Right lung (tissue), 5 donors: Measurements from ENCODE around the gene LGMN. TPM values are rescaled to one million over a fixed set of nuclear protein-coding genes. Genes with fewer than 3 reads are reported as not detected.
A peak's percentile ranks its signal among the peaks of the same experiment; 100 is the strongest.

Experiments
- DNase-seq, 2 donors: peaks; one replicate each; pipeline ENCODE4 v3.0.0-alpha.2; 2013
- polyA plus RNA-seq, 5 donors: library from polyadenylated mRNA; unstranded; fragments of 120-200 nt; gene quantifications; one replicate each; pipeline versions ENCODE4 v1.2.1 to v1.2.3, GENCODE V29; 2013; ENCODE audit warnings: inconsistent platforms in 1 of 5, low replicate concordance in 1 of 5; ENCODE audit not compliant: insufficient read length in 5 of 5, insufficient read depth in 1 of 5

Gene LGMN
- polyA plus RNA-seq, 5 donors: 83.8 to 106 (median 91.0) TPM

GRCh38 chr14:92677955-92678354 lies 70.5 kb downstream of the LGMN start:
- no peak for DNase-seq

DNA sequence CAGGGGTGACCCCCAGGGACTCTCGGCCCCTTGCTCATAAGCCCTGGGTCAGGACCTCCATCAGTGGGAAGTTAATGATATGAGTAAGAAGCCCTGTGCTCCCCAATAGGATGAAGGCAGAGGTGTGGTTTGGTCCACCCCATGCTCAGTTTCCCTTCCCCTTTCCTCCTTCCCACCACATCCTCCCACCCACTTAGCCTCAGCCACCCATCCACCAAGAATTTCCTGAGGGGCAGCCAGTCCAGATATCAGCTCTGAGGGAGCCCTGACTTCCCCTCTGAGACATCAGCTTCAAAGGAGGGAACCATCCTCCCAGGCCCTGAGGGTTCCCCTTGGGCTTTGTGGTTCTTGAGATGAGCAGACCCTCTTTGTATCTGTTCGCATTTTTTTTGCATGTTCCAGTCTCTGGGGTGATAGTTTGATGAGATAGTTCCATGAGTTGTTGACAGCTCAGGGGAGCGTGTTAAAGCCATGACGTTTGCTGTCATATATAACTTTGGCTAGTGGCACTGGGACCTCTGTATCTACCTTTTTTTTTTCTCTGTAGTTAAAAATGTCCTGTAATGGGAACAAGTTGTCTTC lies 71.2 kb downstream of the LGMN start:
- no peak for DNase-seq

DNA sequence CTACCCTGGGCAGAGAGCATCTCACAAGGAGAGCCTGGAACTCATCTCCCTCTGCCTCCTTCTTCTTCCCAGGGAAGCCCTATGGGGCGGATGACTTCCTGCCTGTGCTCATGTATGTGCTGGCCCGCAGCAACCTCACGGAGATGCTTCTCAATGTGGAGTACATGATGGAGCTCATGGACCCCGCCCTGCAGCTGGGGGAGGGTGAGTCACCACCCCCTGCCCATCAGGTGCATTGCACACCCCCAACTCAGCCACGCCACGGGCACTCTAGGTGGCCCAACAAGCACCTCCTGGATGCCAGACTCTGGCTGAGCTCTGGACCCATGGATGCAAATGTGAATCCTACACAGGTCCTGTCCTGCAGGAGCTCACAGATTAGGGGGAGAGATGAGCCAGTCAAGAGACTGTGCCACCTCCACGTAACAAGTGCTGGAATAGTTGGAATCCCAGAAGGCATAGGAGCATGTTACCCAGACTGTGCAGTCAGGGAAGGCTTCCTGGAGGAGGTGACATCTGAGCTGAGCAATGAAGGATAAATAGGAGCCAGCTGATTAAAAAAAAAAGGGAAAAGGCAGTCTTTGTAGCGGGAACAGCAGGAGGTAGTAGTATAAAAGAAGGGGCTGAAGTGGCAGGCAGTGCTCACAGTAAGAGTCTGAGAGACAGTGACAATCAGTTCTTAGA lies 71.9 kb downstream of the LGMN start:
- DNase-seq: no peak

GRCh38 chr14:92675976-92676375 lies 72.5 kb downstream of the LGMN start:
- DNase-seq: no peak

DNA sequence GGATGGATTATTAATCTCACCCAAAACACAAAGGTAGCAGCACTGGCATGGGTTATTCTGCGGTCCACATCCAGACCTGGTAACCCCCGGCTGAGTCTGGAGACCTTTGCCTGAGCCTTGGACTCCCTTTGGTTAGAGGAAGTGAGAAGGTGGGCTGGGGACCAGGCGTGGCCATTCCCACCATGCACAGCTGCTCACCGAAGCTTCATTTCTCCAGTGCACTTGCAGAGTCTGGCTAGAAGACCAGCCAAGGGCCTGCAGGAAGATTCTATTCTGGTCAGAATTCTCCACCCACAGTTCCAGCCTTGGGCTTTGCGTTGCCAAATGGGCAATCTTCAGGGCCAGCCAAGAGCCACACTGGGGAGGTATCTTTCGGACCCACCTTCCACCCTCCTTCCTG lies 73.0 kb downstream of the LGMN start:
- DNase-seq: no peak

GRCh38 chr14:92673601-92674150 lies 74.8 kb downstream of the LGMN start:
- no peak for DNase-seq

DNA sequence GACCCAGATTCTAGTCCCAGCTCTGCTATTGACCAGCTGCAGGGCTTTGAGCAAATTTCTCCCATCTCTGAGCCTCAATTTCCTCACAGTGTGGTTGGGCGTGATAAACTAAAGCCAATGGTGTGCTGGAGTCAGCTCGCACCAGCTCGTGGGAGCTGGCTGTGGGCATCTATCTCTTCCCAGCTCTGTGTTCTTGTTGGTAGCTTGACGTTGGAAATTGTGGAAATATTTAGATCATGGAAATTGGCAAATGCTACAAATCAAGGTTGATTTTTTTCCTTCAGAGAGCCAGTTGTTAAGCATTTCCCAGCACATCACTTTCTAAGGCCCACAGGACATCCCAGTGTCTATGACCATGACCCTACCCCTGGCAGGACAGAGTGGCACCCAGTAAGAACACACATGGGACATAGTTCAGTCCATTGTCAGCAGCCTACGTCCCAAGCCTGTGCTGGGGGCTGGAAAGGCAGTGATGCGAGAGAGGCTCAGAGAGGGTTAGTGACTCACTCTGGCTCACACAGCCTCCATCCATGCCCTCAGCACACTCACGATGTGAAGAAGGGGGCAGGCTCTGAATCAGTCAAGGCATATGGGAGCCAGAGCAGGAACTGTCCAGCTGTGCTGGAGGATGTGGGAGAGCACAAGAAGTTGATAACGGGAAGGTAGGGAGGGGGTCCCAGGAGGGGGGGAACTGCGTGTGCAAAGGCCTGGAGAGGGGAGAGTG lies 77.6 kb downstream of the LGMN start:
- DNase-seq: no peak

GRCh38 chr14:92670160-92670559 lies 78.3 kb downstream of the LGMN start:
- peak in 1 of 2 donors; percentile 50 for DNase-seq

- DNase-seq: no peak
Observed at GRCh38 chr14:92668276-92668973, 80.0 kb downstream of the LGMN start.

DNA sequence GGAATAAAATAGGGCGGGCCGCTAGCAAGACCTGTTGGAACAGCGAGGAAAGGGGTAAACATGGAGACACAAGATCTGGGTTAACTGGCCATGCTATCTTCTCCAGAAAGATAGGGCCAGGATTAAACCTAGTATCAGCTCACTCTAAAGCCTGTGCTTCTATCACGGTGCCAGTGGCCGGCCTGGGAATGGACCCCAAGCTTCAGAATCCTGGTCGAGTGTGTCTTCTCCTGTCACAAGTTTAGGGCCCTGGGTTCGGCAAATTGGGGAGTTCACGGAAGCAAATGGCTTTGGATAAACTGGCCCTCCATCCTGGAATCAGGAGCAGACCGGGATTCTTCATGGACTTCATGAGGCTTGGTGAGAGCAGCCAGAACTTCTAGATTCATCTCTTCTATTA lies 82.2 kb downstream of the LGMN start:
- no peak for DNase-seq

DNA sequence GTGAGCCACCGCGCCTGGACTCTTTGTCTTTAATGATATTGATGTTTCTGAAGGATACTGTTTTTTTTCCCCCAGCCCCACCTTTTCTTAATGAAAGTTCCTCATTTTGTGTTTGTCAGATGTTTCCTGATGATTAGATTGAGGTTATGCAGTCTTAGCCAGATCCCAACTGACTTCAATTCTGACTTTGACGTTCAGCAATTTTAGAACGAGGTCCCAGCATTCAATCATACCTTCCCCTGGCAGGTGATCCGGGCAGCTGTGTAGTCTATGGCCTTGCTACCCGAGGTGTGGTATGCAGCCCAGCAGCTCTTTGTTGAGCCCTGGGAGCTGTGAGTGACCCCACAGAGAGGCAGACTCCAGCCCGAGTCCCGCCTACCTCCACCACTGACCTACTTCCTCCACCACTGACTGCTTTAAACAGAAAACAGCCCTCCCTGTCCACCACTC lies 82.7 kb downstream of the LGMN start:
- DNase-seq: no peak

DNA sequence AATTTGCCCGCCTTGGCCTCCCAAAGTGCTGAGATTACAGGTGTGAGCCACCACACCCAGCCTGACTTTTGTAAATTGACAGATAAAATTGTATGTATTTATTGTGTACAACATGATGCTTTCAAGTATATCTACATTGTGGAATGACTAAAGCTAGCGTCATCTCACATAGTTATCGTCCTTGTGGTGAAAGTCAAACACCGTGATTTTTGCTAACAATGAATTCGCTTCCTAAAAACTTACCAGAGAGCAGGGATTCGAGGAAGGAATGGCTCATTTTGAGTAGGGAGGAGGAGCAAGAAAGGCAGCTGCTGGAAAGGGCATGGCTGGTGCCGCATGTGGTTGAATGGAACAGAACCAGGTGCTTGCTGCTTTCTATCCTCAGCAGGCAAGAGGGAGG lies 85.4 kb downstream of the LGMN start:
- DNase-seq: no peak

GRCh38 chr14:92660571-92660970 lies 87.9 kb downstream of the LGMN start:
- no peak for DNase-seq

GRCh38 chr14:92659765-92660561 lies 88.5 kb downstream of the LGMN start:
- no peak for DNase-seq

GRCh38 chr14:92658684-92659083 lies 89.7 kb downstream of the LGMN start:
- no peak for DNase-seq

DNA sequence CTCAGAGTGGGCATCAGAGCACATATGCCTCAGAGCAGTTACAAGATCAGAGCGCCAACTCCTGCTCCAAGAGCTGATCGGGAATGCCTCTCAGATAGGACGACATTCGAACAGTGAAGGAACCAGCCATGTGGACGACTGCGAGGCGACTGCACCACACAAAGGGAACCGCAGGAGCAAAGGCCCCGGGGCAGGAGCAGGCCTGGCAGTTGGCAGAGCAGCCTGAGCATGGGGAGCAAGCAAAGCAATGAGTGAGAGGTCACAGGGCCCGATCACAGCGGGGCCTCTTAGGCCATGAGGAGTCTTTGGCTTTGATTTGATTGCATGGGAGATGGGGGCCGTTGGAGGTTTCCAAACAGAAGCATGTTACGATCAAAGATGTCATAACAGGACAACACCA lies 90.3 kb downstream of the LGMN start:
- DNase-seq: no peak

- no peak for DNase-seq
Observed at GRCh38 chr14:92657457-92658142, 90.8 kb downstream of the LGMN start.

DNA sequence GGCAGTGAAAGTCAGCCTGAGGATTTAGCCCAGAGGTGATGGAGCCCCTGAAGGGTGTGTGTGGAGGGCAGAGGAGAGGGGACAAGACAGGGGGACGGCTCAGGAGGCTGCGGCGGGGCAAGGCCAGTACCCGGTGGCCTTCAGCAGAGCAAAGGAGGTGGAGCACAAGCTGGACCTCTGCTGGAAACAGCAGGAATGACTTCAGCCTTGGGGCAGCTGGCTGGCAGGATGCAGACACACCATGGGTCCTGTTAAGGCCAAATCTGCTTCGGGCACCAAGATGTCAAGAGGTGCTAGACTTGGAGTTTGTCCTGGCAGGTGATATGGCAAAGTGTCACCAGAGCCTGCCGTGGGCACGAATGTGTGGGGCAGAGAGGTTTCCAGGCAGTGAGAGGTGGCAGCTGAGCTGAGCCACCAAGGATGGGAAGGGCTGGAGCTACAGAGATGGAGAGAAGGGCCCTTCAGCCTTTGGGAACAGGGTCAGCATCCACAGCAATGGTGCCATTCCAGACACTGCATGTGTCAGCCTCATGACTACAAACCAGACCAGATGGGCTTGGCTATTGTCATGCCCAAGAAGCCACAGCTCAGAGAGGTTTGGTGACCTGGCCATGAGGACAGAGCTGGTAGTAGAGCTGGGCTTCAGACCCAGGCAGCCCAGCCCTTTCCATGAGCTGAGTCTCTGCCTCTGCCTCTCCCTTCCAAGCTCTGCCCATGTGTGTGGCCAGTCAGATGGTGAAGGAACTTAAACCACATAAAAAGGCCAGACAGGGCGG lies 91.9 kb downstream of the LGMN start:
- no peak for DNase-seq

GRCh38 chr14:92655419-92656201 lies 92.8 kb downstream of the LGMN start:
- no peak for DNase-seq
